Effector memory CD4-positive, alpha-beta T cell (primary cell): Measurements from ENCODE around the gene PHF3.

Source experiments
- DNase-seq, 3 donors: peaks; one replicate each; pipeline ENCODE4 v3.0.0-alpha.2; 2020
- H3K27ac ChIP-seq: 2 replicates; pipeline ENCODE4 v1.7.0; 2013; ENCODE audit warnings: mild to moderate bottlenecking, low read length, moderate library complexity; ENCODE audit not compliant: insufficient read depth, poor library complexity, severe bottlenecking
- H3K27me3 ChIP-seq: replicated peaks from 2 replicates; pipeline ENCODE4 v1.7.0; 2013; ENCODE audit warnings: mild to moderate bottlenecking, low read length; ENCODE audit not compliant: insufficient read depth, control insufficient read depth, poor library complexity, severe bottlenecking
- H3K36me3 ChIP-seq: 2 replicates; pipeline ENCODE4 v1.7.0; 2013; ENCODE audit warnings: mild to moderate bottlenecking, low read length, moderate library complexity; ENCODE audit not compliant: control insufficient read depth, insufficient read depth
- H3K4me1 ChIP-seq: 2 replicates; pipeline ENCODE4 v1.7.0; 2013; ENCODE audit warnings: low read length, mild to moderate bottlenecking; ENCODE audit not compliant: control insufficient read depth, insufficient read depth, poor library complexity, severe bottlenecking
- H3K4me3 ChIP-seq: 2 replicates; pipeline ENCODE4 v1.7.0; 2013; ENCODE audit warnings: low read length, low read depth, mild to moderate bottlenecking; ENCODE audit not compliant: insufficient read depth, poor library complexity, severe bottlenecking
- H3K9me3 ChIP-seq: 2 replicates; pipeline ENCODE4 v1.7.0; 2013; ENCODE audit warnings: mild to moderate bottlenecking, low read length, moderate library complexity; ENCODE audit not compliant: control insufficient read depth

The PHF3 gene

DNA sequence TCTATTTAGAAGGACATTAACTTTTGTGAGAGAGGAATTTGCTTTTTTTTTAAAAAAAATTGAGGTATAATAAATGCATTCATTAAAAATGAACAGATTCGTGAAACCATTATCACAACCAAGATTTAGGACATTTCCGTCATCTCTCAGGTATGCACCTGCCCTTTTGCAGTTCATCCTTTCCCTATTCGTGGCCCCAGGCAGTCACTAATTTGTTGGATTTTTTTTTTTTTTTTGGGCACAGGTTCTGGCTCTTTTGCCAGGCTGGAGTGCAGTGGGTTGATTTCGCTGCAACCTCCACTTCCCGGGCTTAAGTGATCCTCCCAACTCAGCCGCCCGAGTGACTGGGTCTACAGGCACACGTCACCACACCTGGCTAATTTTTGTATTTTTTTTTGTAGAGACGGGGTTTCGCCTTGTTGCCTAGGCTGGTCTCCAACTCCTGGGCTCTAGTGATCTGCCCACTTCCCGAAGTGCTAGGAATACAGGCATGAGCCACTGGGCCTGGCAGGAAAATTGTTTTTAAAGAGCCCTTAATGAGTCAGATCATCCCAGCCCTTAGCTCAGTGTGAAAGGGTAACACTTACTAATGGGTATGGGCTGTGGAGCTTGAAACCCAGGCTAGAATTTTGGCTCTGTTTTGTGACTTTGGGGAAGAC is 9.2 kb downstream of the PHF3 start:
- H3K4me3 ChIP-seq: no peak overlapping the region
- no peak overlapping the region for H3K27ac ChIP-seq
- H3K36me3 ChIP-seq: peaks cover 5% of the 10 kb centered on the region
- H3K4me1 ChIP-seq: peaks cover 10% of the 10 kb centered on the region
- H3K9me3 ChIP-seq: no peaks in the 10 kb centered on the region
- DNase-seq: no peak
- no peaks in the 10 kb centered on the region for H3K27me3 ChIP-seq

- Histone ChIP-seq H3K4me3 (no peak overlapping the region), H3K27ac (no peak overlapping the region), H3K36me3 (peaks cover 5% of the 10 kb centered on the region), H3K27me3 (no peaks in the 10 kb centered on the region), H3K4me1 (peaks cover 5% of the 10 kb centered on the region), H3K9me3 (no peaks in the 10 kb centered on the region)
- no peak for DNase-seq
Observed at GRCh38 chr6:63649269-63649668, 13.7 kb downstream of the PHF3 start.

DNA sequence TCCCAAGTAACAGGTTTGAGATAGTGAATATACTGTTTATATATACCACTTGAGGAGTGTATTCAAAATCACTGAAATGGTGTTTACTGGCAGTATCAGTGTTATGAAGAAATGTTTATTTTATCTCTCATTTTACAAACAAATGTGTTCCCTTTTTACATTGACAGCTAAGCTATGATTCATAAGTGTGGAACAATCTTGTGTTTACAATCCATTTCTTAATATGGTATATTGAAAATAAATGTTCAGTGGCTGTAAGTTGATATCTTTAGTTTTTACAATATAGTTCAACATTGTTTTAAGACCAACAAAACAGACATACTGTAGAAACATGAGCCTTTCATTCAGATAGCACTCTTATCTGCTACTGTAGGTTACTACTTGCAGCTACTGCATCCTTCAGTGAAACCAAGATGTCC is 14.3 kb downstream of the PHF3 start:
- DNase-seq: no peak
- H3K9me3 ChIP-seq: no peaks in the 10 kb centered on the region
- peaks cover 5% of the 10 kb centered on the region for H3K36me3 ChIP-seq
- H3K27me3 ChIP-seq: no peaks in the 10 kb centered on the region
- H3K27ac ChIP-seq: no peak overlapping the region
- no peak overlapping the region for H3K4me3 ChIP-seq
- peaks cover 5% of the 10 kb centered on the region for H3K4me1 ChIP-seq

- no peaks in the 10 kb centered on the region for H3K27me3 ChIP-seq
- H3K9me3 ChIP-seq: no peaks in the 10 kb centered on the region
- no peaks in the 10 kb centered on the region for H3K36me3 ChIP-seq
- no peak for DNase-seq
- H3K4me3 ChIP-seq: no peak overlapping the region
- H3K27ac ChIP-seq: no peak overlapping the region
- H3K4me1 ChIP-seq: peaks cover 5% of the 10 kb centered on the region
Observed at GRCh38 chr6:63652980-63653379, 17.4 kb downstream of the PHF3 start.

DNA sequence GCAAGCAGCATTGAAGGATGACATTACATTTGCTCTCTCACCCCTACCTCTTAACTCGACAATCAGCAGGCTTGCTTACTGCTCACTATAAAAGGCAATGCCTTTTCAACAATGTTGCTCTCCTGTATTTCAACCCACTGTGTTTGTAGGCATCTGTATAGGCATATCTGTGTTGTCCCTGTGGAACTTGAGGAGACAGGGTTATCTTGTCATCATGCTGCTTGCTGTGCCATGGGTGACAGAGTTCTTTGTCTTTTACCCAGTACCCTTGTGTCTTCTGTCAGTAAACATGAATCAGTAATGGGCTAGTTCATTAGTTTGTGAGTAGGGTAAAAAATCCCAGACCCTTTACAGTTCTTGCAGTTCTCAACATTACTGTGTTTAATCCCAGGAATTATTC is 25.2 kb downstream of the PHF3 start:
- no peaks in the 10 kb centered on the region for H3K36me3 ChIP-seq
- no peak overlapping the region for H3K4me3 ChIP-seq
- no peaks in the 10 kb centered on the region for H3K9me3 ChIP-seq
- H3K27ac ChIP-seq: no peak overlapping the region
- H3K4me1 ChIP-seq: peaks cover 6% of the 10 kb centered on the region
- DNase-seq: no peak
- H3K27me3 ChIP-seq: no peaks in the 10 kb centered on the region

GRCh38 chr6:63661769-63662168 is 26.2 kb downstream of the PHF3 start:
- Histone ChIP-seq H3K27me3 (no peaks in the 10 kb centered on the region), H3K9me3 (no peaks in the 10 kb centered on the region), H3K36me3 (no peaks in the 10 kb centered on the region), H3K4me3 (no peak overlapping the region), H3K27ac (no peak overlapping the region), H3K4me1 (peaks cover 6% of the 10 kb centered on the region)
- no peak for DNase-seq

DNA sequence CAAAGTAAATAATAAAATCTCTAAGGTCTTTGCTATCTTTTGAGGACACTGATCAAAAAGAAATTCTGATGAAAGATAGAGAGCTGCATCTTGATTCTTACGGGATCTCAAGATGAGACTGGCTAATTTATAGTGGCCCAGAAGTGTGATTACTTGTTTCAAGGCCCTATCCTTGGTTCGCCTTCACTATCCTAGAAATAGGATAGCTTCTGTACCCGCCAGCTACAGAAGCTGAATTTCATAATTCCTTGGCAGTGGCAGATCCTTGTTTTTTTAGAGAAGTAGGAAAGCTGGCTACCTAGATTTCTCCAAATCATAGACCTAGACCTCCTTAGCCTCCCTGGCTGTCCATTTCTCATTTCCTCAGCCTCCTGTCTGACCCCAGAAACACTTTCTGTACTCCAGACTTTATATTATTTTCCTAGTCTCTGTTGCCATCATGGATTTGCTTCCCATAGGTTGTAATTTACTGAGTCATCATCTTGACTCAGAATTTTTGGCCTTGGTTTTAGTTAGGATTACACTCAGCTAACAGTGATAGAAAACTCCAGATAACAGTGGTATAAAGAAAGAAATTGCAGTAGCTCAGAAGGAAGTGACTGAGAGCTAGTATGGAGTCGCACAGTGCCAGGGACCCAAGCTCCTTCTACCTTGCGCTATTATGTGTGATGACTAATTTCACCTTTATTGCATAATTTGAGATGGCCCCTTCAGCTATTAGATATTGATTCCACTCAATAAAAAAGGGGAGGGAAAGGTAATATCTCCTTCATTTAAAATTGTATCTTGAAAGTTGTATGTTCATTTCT is 27.7 kb downstream of the PHF3 start:
- Histone ChIP-seq H3K9me3 (no peaks in the 10 kb centered on the region), H3K27ac (no peak overlapping the region), H3K36me3 (no peaks in the 10 kb centered on the region), H3K4me1 (peaks cover 6% of the 10 kb centered on the region), H3K27me3 (no peaks in the 10 kb centered on the region), H3K4me3 (no peak overlapping the region)
- DNase-seq: no peak

DNA sequence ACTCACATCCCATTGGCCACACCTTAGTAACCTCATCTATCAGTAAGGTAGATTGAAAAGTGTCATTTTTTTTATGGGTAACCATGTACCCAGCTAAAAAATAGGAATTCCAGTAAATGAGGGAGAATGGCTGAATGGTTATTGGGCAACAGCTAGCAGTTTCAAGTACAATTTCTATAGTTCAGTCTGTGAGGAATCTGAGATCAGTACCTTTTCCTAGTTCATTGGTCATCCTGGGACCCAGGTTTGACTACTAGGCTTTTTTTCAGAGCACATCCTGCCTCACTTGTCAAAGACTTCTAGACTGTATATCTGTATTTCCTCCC is 28.3 kb downstream of the PHF3 start:
- Histone ChIP-seq H3K9me3 (no peaks in the 10 kb centered on the region), H3K36me3 (no peaks in the 10 kb centered on the region), H3K4me3 (no peak overlapping the region), H3K27me3 (no peaks in the 10 kb centered on the region), H3K4me1 (peaks cover 6% of the 10 kb centered on the region), H3K27ac (no peak overlapping the region)
- DNase-seq: no peak

DNA sequence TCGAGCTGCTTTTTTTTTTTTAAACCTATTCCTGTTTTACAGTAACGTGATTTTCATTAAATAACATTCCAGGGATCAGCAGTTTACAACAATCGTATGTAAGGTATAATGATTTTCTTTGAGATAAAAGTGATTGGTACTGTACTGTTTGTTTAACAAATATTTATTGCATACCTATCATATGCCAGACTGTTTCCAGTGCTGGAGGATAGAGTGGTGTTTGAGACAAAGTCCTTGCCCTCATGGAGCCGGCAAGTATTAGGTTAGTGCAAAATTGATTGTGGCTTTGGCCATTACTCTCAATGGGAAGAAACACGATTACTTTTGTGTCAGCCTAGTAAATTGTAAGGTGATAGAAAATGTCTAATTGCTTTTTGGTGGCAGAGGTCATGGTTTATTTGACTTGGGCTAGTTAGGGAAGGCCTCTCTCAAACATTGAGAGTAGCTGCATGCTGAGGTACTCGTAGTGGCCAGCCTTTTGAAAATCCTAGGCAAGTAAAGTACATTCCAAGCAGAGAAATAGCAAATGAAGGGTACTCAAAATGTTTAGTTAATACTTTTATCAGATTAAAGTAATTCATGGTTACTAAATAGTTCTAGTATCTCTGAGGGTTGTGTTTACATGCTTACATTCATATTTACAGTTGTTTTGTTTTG is 35.6 kb downstream of the PHF3 start:
- DNase-seq: no peak
- Histone ChIP-seq H3K9me3 (no peaks in the 10 kb centered on the region), H3K4me3 (no peak overlapping the region), H3K4me1 (no peaks in the 10 kb centered on the region), H3K27ac (no peak overlapping the region), H3K36me3 (no peaks in the 10 kb centered on the region), H3K27me3 (no peaks in the 10 kb centered on the region)

DNA sequence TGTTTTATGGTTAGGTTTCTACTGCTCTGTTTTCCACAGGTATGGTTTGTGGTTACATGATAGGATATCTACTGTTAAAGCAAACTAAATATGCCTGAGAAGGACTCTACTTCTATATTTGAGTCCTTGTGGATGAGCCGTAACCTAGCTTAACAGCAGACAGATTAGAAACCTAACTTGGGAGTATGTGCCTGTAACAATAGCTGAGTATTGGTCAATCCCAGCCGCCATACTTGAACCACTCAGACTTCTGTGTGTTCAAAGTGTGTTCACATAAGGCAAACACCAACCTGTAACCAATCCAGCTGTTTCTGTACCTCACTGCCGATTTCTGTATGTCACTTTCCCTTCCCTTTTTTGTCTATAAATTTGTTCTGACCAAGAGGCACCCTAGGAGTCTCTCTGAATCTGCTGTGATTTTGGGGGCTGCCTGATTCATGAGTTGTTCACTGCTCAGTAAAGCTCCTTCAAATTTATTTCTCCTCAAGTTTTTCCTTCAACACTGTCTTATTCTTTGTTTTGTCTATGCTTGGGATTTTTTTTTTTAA is 37.1 kb downstream of the PHF3 start:
- no peaks in the 10 kb centered on the region for H3K4me1 ChIP-seq
- no peak for DNase-seq
- H3K9me3 ChIP-seq: no peaks in the 10 kb centered on the region
- no peaks in the 10 kb centered on the region for H3K36me3 ChIP-seq
- no peaks in the 10 kb centered on the region for H3K27me3 ChIP-seq
- no peak overlapping the region for H3K4me3 ChIP-seq
- H3K27ac ChIP-seq: no peak overlapping the region
